ENCODE data around the gene CARM1.

The CARM1 gene

GRCh38 chr19:10870955-10871603, at the start of gene CARM1:
Gene CARM1, plus strand, starts transcription at chr19:10871553. Its CDS starts 150 bp downstream, at chr19:10871703.
- H3K4me3 ChIP-seq (ENCODE audit: low read length), result peak within 1 kb of the TSS; percentile 88
- no peaks in the 10 kb centered on the region for H3K9me3 ChIP-seq (ENCODE audit: control insufficient read depth, low read length)
- DNase-seq (ENCODE audit: low read depth), result peak; percentile 99
- H3K4me1 ChIP-seq (ENCODE audit: control insufficient read depth, insufficient read depth, low read length), result peaks cover 14% of the 10 kb centered on the region
- no peaks in the 10 kb centered on the region for H3K27me3 ChIP-seq (replicated peaks; ENCODE audit: control insufficient read depth, insufficient read depth, low read length)
- no peaks in the 10 kb centered on the region for H3K36me3 ChIP-seq (ENCODE audit: control insufficient read depth, insufficient read depth, low read length, severe bottlenecking)
- peak within 1 kb of the TSS; percentile 87 for H3K9ac ChIP-seq (ENCODE audit: low read length)

DNA sequence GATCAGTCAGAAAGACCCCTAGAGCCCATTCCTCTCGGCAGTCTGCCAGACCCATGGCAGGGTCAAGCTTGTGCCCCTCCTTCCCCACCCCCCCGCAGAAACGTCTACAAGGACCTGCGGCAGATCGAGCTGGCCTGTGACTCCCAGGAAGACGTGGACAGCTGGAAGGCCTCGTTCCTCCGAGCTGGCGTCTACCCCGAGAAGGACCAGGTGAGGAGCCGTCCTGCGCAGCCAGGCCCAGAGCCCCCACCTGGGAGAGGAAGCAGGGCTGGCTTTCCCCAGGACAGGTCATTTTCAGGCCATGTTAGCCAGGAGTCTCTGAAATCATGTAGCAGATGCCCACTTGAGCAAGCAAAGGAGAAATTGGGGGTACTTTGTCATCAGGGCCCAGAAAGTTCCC, 47.7 kb upstream of the CARM1 start:
- Histone ChIP-seq H3K4me1 (ENCODE audit: control insufficient read depth, insufficient read depth, low read length) (peaks cover 8% of the 10 kb centered on the region), H3K36me3 (ENCODE audit: control insufficient read depth, insufficient read depth, low read length, severe bottlenecking) (peaks cover 60% of the 10 kb centered on the region), H3K27me3 (replicated peaks; ENCODE audit: control insufficient read depth, insufficient read depth, low read length) (no peaks in the 10 kb centered on the region), H3K9ac (ENCODE audit: low read length) (no peak overlapping the region), H3K9me3 (ENCODE audit: control insufficient read depth, low read length) (no peaks in the 10 kb centered on the region), H3K4me3 (ENCODE audit: low read length) (no peak overlapping the region)
- DNase-seq (ENCODE audit: low read depth), result no peak

- DNase-seq (ENCODE audit: low read depth), result no peak
- Histone ChIP-seq H3K9me3 (ENCODE audit: control insufficient read depth, low read length) (no peaks in the 10 kb centered on the region), H3K4me1 (ENCODE audit: control insufficient read depth, insufficient read depth, low read length) (peaks cover 6% of the 10 kb centered on the region), H3K27me3 (replicated peaks; ENCODE audit: control insufficient read depth, insufficient read depth, low read length) (no peaks in the 10 kb centered on the region), H3K36me3 (ENCODE audit: control insufficient read depth, insufficient read depth, low read length, severe bottlenecking) (peaks cover 60% of the 10 kb centered on the region), H3K9ac (ENCODE audit: low read length) (no peak overlapping the region), H3K4me3 (ENCODE audit: low read length) (no peak overlapping the region)
Measured at GRCh38 chr19:10826231-10826630, 45.1 kb upstream of the CARM1 start.

GRCh38 chr19:10826846-10827245, 44.5 kb upstream of the CARM1 start:
- Histone ChIP-seq H3K4me3 (ENCODE audit: low read length) (no peak overlapping the region), H3K9me3 (ENCODE audit: control insufficient read depth, low read length) (no peaks in the 10 kb centered on the region), H3K36me3 (ENCODE audit: control insufficient read depth, insufficient read depth, low read length, severe bottlenecking) (peaks cover 59% of the 10 kb centered on the region), H3K4me1 (ENCODE audit: control insufficient read depth, insufficient read depth, low read length) (peaks cover 6% of the 10 kb centered on the region), H3K27me3 (replicated peaks; ENCODE audit: control insufficient read depth, insufficient read depth, low read length) (no peaks in the 10 kb centered on the region), H3K9ac (ENCODE audit: low read length) (no peak overlapping the region)
- no peak for DNase-seq (ENCODE audit: low read depth)

DNA sequence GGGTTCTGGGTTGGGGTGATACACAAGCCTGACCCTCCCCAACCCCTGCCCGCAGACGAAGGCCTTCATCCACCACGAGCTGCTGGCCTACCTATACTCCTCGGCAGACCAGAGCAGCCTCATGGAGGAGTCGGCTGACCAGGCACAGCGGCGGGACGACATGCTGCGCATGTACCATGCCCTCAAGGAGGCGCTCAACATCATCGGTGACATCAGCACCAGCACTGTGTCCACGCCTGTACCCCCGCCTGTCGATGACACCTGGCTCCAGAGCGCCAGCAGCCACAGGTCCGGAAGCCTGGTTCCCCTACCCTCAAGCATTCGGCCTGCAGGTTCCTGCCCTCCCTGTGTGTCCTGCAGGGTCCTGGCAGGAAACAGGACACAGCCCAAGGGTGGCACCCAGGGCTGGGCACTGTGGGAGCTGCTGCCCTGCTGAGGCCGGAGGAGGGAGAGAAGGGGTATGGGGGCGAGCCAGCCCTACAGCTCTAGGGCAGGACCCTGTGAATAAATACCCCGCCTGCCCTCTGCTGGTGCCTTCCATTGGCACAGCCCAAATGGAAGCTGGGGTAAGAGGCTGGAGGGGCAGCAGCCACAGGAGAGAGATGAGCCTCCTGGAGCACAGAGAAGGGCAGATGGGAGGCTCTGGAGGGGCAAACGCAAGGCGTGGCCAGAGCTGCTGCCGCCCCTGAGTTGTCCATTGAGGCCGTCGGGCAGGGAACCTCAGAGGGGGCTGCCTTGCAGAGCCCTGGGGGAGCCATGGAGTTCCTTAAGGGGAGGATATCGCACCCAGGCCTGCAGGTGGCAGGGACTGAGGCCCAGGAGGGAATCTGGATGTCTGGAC, 42.2 kb upstream of the CARM1 start:
- no peaks in the 10 kb centered on the region for H3K27me3 ChIP-seq (replicated peaks; ENCODE audit: control insufficient read depth, insufficient read depth, low read length)
- H3K9me3 ChIP-seq (ENCODE audit: control insufficient read depth, low read length), result no peaks in the 10 kb centered on the region
- no peak for DNase-seq (ENCODE audit: low read depth)
- H3K4me3 ChIP-seq (ENCODE audit: low read length), result no peak overlapping the region
- peaks cover 71% of the 10 kb centered on the region for H3K36me3 ChIP-seq (ENCODE audit: control insufficient read depth, insufficient read depth, low read length, severe bottlenecking)
- H3K9ac ChIP-seq (ENCODE audit: low read length), result no peak overlapping the region
- H3K4me1 ChIP-seq (ENCODE audit: control insufficient read depth, insufficient read depth, low read length), result peaks cover 6% of the 10 kb centered on the region

DNA sequence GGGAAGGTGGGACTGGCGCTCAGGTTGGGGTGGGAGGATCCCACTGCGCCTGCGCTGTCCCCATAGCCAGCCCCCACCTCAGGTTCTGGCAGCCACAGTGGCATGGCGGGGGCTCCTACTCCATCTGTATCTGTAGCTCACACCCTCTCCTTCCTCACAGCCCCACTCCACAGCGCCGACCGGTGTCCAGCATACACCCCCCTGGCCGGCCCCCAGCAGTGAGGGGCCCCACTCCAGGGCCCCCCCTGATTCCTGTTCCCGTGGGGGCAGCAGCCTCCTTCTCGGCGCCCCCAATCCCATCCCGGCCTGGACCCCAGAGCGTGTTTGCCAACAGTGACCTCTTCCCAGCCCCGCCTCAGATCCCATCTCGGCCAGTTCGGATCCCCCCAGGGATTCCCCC, 41.4 kb upstream of the CARM1 start:
- peaks cover 64% of the 10 kb centered on the region for H3K36me3 ChIP-seq (ENCODE audit: control insufficient read depth, insufficient read depth, low read length, severe bottlenecking)
- no peak for DNase-seq (ENCODE audit: low read depth)
- peaks cover 8% of the 10 kb centered on the region for H3K4me1 ChIP-seq (ENCODE audit: control insufficient read depth, insufficient read depth, low read length)
- no peak overlapping the region for H3K9ac ChIP-seq (ENCODE audit: low read length)
- H3K4me3 ChIP-seq (ENCODE audit: low read length), result no peak overlapping the region
- H3K27me3 ChIP-seq (replicated peaks; ENCODE audit: control insufficient read depth, insufficient read depth, low read length), result no peaks in the 10 kb centered on the region
- no peaks in the 10 kb centered on the region for H3K9me3 ChIP-seq (ENCODE audit: control insufficient read depth, low read length)

GRCh38 chr19:10830370-10830769, 41.0 kb upstream of the CARM1 start:
- no peaks in the 10 kb centered on the region for H3K9me3 ChIP-seq (ENCODE audit: control insufficient read depth, low read length)
- peaks cover 62% of the 10 kb centered on the region for H3K36me3 ChIP-seq (ENCODE audit: control insufficient read depth, insufficient read depth, low read length, severe bottlenecking)
- no peak overlapping the region for H3K9ac ChIP-seq (ENCODE audit: low read length)
- no peak for DNase-seq (ENCODE audit: low read depth)
- H3K4me1 ChIP-seq (ENCODE audit: control insufficient read depth, insufficient read depth, low read length), result peaks cover 12% of the 10 kb centered on the region
- no peaks in the 10 kb centered on the region for H3K27me3 ChIP-seq (replicated peaks; ENCODE audit: control insufficient read depth, insufficient read depth, low read length)
- no peak overlapping the region for H3K4me3 ChIP-seq (ENCODE audit: low read length)

DNA sequence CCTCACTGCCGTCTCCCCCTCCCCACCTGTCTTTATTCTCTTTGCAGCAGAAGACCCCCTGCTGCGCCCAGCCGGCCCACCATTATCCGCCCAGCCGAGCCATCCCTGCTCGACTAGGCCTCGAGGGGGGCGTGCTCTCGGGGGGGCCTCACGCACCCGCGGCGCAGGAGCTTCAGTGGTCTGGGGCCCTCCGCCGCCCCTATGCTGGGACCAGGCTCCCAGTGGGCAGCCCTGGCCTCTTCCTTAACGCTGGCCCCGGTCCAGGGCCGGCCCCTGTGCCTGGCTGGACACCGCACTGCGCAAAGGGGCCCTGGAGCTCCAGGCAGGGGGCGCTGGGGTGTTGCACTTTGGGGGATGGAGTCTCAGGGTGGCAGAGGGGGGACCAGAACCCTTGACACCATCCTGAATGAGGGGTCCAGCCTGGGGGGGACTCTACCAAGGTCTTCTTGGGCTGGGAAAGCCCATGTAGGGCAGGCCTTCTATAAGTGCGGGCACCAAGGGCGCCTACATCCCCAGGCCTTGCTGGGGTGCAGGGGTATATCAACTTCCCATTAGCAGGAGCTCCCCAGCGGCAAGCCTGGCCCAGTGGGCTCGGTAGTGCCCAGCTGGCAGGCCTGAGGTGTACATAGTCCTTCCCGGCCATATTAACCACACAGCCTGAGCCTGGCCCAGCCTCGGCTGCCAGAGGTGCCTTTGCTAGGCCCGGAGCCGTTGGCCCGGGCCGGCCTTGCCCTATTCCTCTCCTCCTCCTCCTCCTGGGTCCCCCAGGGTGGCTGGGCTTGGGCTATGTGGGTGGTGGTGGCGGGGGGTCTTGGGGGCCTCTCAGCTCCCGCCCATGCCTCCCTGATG, 40.2 kb upstream of the CARM1 start:
- no peak for DNase-seq (ENCODE audit: low read depth)
- Histone ChIP-seq H3K9me3 (ENCODE audit: control insufficient read depth, low read length) (no peaks in the 10 kb centered on the region), H3K27me3 (replicated peaks; ENCODE audit: control insufficient read depth, insufficient read depth, low read length) (no peaks in the 10 kb centered on the region), H3K4me3 (ENCODE audit: low read length) (no peak overlapping the region), H3K9ac (ENCODE audit: low read length) (no peak overlapping the region), H3K4me1 (ENCODE audit: control insufficient read depth, insufficient read depth, low read length) (peaks cover 9% of the 10 kb centered on the region), H3K36me3 (ENCODE audit: control insufficient read depth, insufficient read depth, low read length, severe bottlenecking) (peaks cover 57% of the 10 kb centered on the region)

DNA sequence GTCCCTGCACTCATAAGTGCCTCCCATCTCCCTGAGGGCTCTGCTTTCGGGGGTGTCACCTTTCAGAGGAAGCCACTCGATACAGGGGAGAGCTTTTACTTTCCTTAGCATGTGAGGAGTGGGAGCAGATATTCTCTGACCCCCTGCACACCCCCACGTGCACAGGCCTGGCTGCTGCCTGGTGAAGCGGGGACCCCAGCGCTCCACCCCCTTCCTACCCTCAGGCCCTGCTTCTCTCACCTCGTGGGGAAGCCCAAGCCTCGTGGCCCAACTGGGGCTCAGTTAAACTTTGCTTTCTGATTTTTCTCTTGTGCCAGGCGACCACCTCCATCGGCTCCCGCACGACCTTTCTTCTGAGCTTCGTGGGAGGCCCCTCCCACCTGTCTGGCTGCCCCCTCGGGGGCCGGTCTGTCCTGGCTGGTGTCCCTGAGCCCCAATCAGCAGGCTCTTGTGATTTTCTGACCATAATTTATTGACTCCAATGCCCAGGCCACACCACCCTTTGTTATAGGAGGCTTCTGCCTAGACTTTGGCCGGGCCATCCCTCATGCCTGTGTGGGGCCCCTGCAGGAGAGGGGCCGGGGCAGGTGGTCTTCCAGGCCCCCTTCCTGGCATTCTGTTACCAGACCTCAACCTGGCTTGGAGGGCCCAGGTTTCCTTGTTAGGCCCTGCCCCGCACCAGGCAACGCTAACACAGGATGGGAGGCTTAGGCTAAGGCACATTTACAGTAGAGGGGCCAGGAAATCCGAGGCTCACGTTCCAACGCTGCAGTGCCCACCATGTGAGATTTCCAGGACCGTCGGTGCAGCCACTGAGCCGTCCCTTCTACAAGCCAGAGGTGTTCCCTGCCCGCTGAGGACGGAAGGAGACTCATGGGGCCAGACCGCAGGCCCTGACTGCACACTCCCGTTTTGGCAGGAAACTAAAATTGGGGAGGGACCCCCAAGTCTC, 39.1 kb upstream of the CARM1 start:
- Histone ChIP-seq H3K9ac (ENCODE audit: low read length) (no peak overlapping the region), H3K4me1 (ENCODE audit: control insufficient read depth, insufficient read depth, low read length) (peaks cover 15% of the 10 kb centered on the region), H3K4me3 (ENCODE audit: low read length) (no peak overlapping the region), H3K36me3 (ENCODE audit: control insufficient read depth, insufficient read depth, low read length, severe bottlenecking) (peaks cover 47% of the 10 kb centered on the region), H3K9me3 (ENCODE audit: control insufficient read depth, low read length) (no peaks in the 10 kb centered on the region), H3K27me3 (replicated peaks; ENCODE audit: control insufficient read depth, insufficient read depth, low read length) (no peaks in the 10 kb centered on the region)
- DNase-seq (ENCODE audit: low read depth), result no peak

GRCh38 chr19:10832939-10833296, 38.4 kb upstream of the CARM1 start:
- H3K9ac ChIP-seq (ENCODE audit: low read length), result no peak overlapping the region
- no peak overlapping the region for H3K4me3 ChIP-seq (ENCODE audit: low read length)
- no peaks in the 10 kb centered on the region for H3K9me3 ChIP-seq (ENCODE audit: control insufficient read depth, low read length)
- no peaks in the 10 kb centered on the region for H3K27me3 ChIP-seq (replicated peaks; ENCODE audit: control insufficient read depth, insufficient read depth, low read length)
- H3K36me3 ChIP-seq (ENCODE audit: control insufficient read depth, insufficient read depth, low read length, severe bottlenecking), result peaks cover 44% of the 10 kb centered on the region
- peaks cover 15% of the 10 kb centered on the region for H3K4me1 ChIP-seq (ENCODE audit: control insufficient read depth, insufficient read depth, low read length)
- DNase-seq (ENCODE audit: low read depth), result no peak

All from adipocyte (in vitro differentiated cells).